ENCODE data around the gene PSMD1.

Gene PSMD1

DNA sequence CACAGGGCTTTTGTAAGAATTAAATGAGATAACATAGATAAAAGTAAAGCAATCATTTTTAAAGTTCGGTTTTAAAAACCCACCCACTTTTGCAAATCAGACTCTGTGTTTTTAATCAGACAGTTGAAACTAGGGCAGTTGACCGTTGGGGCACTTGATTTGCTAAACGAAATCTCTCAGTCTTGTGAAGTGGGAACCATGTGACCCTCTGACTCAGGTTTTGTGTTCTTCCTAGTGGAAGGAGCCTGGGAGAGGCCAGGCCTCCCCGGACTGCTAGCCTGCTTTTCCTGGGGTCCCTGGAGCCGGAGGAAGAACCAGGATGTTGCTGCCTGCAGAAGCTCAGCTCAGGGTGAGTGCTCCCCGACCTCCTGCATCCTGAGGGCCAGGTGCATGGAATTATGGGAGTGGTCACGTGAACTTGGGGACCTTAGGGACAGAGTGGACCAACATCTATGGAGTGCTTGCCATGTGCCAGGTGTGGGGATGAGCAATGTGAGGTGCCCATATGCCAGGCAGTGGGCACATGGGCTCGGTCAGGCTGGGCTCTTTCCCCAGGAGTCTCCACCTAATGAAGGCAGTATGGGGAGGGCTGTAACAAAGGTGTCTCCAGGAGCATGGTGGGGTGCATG, 15.5 kb upstream of the PSMD1 start:
- TF ChIP-seq, protein P1, sequence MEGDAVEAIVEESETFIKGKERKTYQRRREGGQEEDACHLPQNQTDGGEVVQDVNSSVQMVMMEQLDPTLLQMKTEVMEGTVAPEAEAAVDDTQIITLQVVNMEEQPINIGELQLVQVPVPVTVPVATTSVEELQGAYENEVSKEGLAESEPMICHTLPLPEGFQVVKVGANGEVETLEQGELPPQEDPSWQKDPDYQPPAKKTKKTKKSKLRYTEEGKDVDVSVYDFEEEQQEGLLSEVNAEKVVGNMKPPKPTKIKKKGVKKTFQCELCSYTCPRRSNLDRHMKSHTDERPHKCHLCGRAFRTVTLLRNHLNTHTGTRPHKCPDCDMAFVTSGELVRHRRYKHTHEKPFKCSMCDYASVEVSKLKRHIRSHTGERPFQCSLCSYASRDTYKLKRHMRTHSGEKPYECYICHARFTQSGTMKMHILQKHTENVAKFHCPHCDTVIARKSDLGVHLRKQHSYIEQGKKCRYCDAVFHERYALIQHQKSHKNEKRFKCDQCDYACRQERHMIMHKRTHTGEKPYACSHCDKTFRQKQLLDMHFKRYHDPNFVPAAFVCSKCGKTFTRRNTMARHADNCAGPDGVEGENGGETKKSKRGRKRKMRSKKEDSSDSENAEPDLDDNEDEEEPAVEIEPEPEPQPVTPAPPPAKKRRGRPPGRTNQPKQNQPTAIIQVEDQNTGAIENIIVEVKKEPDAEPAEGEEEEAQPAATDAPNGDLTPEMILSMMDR (IDR thresholded peaks at IDR 0.05; ENCODE audit: low read depth, low read length): no peak
- no peak for DNase-seq (ENCODE audit: extremely low read depth, low read depth)

DNA sequence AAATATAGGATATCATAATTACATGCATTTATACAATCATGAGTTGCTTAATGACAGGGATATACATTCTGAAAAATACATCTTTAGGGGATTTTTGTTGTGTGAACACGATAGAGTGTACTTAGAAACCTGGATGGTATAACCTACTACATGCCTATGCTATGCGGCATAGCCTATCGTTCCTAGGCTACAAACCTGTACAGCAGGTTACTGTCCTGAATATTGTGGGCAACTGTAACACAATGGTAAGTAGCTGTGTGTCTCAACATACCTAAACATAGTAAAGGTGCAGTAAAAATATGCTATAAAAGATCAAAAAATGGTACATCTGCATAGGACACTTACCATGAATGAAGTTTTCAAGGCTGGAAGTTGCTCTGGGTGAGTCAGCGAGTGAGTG, 12.9 kb upstream of the PSMD1 start:
- DNase-seq (ENCODE audit: extremely low read depth, low read depth): no peak
- TF ChIP-seq, protein P1 (IDR thresholded peaks at IDR 0.05; ENCODE audit: low read depth, low read length): no peak

GRCh38 chr2:231046916-231047273, 9.8 kb upstream of the PSMD1 start:
- DNase-seq (ENCODE audit: extremely low read depth, low read depth): no peak
- TF ChIP-seq, protein P1 (IDR thresholded peaks at IDR 0.05; ENCODE audit: low read depth, low read length): no peak

GRCh38 chr2:231047274-231047922, 9.3 kb upstream of the PSMD1 start:
- DNase-seq (ENCODE audit: extremely low read depth, low read depth): no peak
- TF ChIP-seq, protein P1 (IDR thresholded peaks at IDR 0.05; ENCODE audit: low read depth, low read length): no peak

GRCh38 chr2:231047923-231048915, 8.4 kb upstream of the PSMD1 start:
- no peak for DNase-seq (ENCODE audit: extremely low read depth, low read depth)
- TF ChIP-seq, protein P1 (IDR thresholded peaks at IDR 0.05; ENCODE audit: low read depth, low read length): no peak

- TF ChIP-seq, protein P1 (IDR thresholded peaks at IDR 0.05; ENCODE audit: low read depth, low read length): no peak
- DNase-seq (ENCODE audit: extremely low read depth, low read depth): no peak
These were observed 7.2 kb upstream of the PSMD1 start for GRCh38 chr2:231049286-231050017.

All from AG09319 (cell line).